NCI-H226 (cell line): ENCODE measurements around the gene POPDC2.
A peak's percentile ranks its signal among the peaks of the same experiment; 100 is the strongest.

Experiments
- DNase-seq: peaks from one replicate; pipeline ENCODE4 v3.0.0-alpha.2; 2015

POPDC2 gene

GRCh38 chr3:119669906-119670570 is 9.6 kb upstream of the POPDC2 start:
- DNase-seq = no peak

- no peak for DNase-seq
Measured at GRCh38 chr3:119665954-119666559, 5.7 kb upstream of the POPDC2 start.

DNA sequence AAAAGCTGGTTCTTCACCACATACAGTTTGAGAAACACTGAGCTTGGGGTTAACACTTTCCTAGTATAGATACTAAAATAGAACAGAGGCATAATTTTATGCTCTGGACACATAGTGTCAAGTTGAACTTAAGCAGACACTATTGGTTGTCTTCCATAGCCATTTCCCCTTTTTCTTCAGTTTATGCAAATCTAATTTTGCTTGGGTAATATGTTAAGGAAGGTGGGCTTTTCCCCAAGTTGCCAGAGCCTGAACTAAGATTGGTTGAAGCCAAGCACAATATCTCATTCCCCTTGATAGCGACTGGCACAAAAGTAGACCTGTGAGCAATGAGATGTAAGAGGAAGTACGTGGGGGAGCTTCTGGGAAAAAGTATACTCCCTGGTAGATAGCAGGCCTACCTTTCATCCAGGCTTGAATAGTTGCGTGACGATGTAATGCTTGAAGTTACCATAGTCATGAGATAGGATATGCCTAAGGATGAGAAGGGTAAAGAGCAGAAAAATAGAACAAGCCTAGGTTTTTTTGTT is 4.5 kb upstream of the POPDC2 start:
- peak; percentile 88 for DNase-seq

GRCh38 chr3:119664370-119664769 is 4.0 kb upstream of the POPDC2 start:
- no peak for DNase-seq

DNA sequence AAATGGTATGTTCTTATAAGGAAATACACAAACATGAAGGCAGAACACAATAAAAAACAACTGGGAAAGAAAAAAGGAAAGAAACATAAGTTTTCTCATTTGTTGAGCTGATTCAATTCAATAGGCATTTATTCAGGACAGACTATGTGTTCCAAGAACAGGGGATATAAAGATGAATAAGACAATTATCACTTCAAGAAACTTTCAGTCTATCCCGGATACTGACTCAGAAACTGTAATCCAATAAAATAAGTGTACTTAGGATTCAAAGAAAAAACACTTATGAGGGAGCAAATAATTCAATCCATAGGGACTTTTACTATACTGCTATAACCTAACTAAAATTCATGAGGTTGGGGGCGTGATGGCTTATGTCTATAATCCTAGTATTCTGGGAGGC is 3.5 kb upstream of the POPDC2 start:
- DNase-seq = no peak

DNA sequence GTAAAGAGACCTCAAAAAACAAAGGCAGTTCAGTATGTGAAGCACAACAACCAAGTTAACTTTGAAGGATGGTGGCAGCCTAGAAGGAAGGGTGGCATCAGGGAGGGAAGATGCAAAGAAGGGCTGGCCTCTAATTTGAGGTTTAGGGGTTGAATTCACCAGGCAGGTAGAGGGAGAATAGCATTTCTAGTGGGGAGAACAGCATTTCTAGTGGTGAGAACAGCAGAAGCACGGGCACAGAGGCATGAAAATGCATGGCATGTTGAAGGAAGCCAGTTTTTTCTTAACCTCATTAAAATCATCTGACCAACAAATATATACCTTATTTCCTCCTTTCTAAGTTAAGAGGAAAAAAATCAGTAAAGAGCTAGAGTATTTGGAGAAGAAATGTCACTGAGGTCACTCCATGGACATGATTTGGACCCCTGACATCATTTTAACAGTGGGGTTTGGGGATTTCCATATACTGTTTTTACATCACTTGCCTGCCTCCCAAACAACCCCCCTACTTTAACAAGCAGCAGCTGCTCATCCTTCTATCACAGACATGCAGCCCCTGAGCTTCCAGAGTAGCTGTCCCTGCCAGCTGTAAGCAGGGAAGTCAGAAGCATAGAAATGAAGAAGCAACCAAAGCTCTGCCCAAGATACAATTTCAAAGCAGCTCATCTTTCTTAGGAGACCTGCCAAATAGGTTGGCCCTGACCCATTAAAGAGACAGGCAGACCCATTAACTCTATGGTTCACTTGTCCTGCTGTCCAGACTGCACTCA is 2.4 kb upstream of the POPDC2 start:
- DNase-seq = no peak

- no peak for DNase-seq
Measured at GRCh38 chr3:119659606-119660291, 640 bp downstream of the POPDC2 start.

- DNase-seq = no peak
Measured at GRCh38 chr3:119658994-119659393, 1.4 kb downstream of the POPDC2 start.

- no peak for DNase-seq
Measured at GRCh38 chr3:119657887-119658702, 2.3 kb downstream of the POPDC2 start.

GRCh38 chr3:119653876-119654275 is 6.5 kb downstream of the POPDC2 start:
- DNase-seq = no peak

DNA sequence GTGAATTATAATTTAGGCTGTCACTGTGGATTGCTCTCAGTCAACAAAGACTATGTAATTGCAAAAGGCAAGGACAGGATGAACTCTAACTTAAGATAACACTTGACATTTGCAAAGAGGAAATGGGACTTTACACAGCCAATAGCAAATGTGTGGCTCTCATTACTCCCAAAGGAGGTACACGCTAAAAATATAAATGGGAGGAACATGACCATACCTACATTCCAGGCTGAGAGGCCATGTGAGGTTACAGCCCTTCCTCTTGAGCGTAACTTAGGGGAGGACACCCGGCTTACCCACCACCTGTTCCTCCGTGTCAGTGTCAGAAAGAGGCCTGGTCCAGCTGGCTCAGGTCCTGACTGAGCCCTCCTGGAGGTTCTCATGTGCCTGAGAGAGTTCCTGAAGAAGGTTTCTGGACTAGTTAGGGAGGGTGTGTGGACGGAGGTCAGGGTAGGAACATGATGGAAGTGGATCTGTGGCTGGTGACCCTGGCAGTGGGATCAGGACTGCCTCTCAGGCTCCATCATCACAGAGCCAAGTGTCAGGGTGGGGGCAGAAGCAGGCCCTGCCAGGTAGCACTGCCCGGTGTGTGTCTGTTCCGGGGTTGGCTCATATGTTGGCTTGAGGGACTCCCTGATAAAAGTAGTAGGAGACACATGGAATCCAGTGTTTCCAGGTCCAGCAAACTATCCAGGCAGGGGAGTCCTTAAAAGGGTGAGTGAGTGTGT is 7.9 kb downstream of the POPDC2 start:
- DNase-seq = no peak

DNA sequence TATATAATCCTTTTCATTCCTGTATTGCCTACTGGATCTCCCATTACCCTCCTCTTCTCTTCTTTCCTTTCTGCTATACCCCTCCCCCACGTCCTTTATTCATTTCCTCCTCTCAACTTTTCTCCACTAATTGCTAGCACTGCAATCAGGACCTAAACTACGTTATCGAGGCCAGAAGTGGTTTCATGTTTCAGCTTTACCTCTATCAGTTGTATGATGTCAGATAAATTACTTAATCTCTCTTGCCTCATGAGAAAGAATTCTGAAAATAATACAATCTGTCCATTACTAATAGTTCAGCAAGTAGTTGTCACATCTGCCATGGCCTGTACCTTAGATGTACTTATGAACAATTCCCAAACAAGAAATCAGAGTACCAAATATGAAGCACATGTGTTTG is 10.6 kb downstream of the POPDC2 start:
- DNase-seq = no peak

DNA sequence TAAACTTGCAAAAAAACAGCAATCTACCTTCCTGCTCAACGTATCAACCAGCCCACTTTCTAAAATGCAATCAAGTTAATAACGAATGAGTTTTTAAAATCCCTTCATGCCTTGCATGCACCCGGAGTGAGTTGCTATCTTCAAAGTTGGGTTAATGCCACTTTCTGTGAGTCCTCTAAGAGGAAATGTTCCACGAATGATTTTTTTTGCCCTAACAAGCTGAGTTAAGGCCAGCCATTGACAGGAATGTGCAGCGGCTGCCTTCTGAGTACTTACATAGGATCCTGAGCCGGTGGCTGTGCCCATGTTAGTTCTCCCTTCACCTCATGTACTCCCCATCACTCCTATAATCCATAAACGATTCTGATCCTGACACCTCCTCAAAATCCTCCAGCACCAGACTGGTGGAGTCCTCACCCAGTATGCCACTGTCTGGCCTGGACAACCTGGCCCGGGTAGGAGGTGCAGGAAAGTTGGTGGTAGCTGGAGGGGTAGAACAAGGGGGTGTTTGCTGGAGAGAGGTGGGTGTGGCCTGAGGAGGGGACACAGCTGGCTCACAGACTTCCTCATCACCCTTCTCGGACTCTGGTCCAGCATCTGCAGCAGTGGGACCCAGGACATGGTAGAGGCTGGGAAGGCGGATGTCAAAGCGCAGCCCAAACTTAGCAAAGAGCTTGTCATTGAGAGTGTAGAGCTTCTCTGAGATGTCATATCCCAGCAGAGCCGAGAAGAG is 12.4 kb downstream of the POPDC2 start:
- no peak for DNase-seq

GRCh38 chr3:119647171-119647570 is 13.2 kb downstream of the POPDC2 start:
- DNase-seq = no peak

GRCh38 chr3:119645813-119646212 is 14.6 kb downstream of the POPDC2 start:
- no peak for DNase-seq

- DNase-seq = no peak
Measured at GRCh38 chr3:119644481-119644880, 15.9 kb downstream of the POPDC2 start.

- peak; percentile 52 for DNase-seq
Measured at GRCh38 chr3:119643528-119643927, 16.9 kb downstream of the POPDC2 start.

GRCh38 chr3:119642746-119643473 is 17.5 kb downstream of the POPDC2 start:
- DNase-seq = no peak

GRCh38 chr3:119641416-119641815 is 19.0 kb downstream of the POPDC2 start:
- no peak for DNase-seq
